ENCODE results near the gene PRTG.

Gene PRTG

GRCh38 chr15:55712363-55712762 lies 30.6 kb downstream of the PRTG start:
- Histone ChIP-seq H3K36me3 (ENCODE audit: insufficient read depth, low read length) (no peaks in the 10 kb centered on the region), H3K27ac (ENCODE audit: low read depth, low read length) (no peak overlapping the region), H3K27me3 (ENCODE audit: control insufficient read depth in 1 of 2, insufficient read depth in 2 of 2, low read length in 2 of 2) (no peaks in the 10 kb centered on the region), H3K9ac (ENCODE audit: low read length) (no peak overlapping the region), H3K9me3 (ENCODE audit: low read length) (no peaks in the 10 kb centered on the region), H3K4me3 (ENCODE audit: low read depth in 1 of 2, low read length in 2 of 2) (no peak overlapping the region), H3K4me1 (ENCODE audit: insufficient read depth, low read length) (no peaks in the 10 kb centered on the region)

GRCh38 chr15:55710286-55710685 lies 32.7 kb downstream of the PRTG start:
- Histone ChIP-seq H3K9ac (ENCODE audit: low read length) (no peak overlapping the region), H3K4me3 (ENCODE audit: low read depth in 1 of 2, low read length in 2 of 2) (no peak overlapping the region), H3K27ac (ENCODE audit: low read depth, low read length) (no peak overlapping the region), H3K36me3 (ENCODE audit: insufficient read depth, low read length) (no peaks in the 10 kb centered on the region), H3K27me3 (ENCODE audit: control insufficient read depth in 1 of 2, insufficient read depth in 2 of 2, low read length in 2 of 2) (no peaks in the 10 kb centered on the region), H3K4me1 (ENCODE audit: insufficient read depth, low read length) (no peaks in the 10 kb centered on the region), H3K9me3 (ENCODE audit: low read length) (no peaks in the 10 kb centered on the region)

GRCh38 chr15:55709458-55709857 lies 33.5 kb downstream of the PRTG start:
- no peaks in the 10 kb centered on the region for H3K36me3 ChIP-seq (ENCODE audit: insufficient read depth, low read length)
- H3K27me3 ChIP-seq (ENCODE audit: control insufficient read depth in 1 of 2, insufficient read depth in 2 of 2, low read length in 2 of 2), result no peaks in the 10 kb centered on the region
- no peaks in the 10 kb centered on the region for H3K4me1 ChIP-seq (ENCODE audit: insufficient read depth, low read length)
- no peaks in the 10 kb centered on the region for H3K9me3 ChIP-seq (ENCODE audit: low read length)
- no peak overlapping the region for H3K27ac ChIP-seq (ENCODE audit: low read depth, low read length)
- no peak overlapping the region for H3K4me3 ChIP-seq (ENCODE audit: low read depth in 1 of 2, low read length in 2 of 2)
- no peak overlapping the region for H3K9ac ChIP-seq (ENCODE audit: low read length)

DNA sequence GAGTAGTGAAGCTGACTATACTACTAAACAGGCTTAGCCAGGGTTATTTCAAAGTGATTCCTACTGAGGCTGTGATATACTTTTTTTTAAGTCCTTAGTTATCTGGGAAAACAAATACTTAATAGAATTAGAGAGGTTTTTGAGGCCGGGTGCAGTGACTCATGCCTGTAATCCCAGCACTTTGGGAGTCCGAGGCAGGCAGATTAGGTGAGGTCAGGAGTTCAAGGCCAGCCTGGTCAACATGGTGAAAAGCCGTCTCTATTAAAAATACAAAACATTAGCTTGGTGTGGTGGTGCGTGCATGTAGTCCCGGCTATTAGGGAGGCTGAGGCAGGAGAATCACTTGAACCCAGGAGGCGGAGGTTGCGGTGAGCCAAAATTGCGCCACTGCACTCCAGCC lies 34.2 kb downstream of the PRTG start:
- Histone ChIP-seq H3K4me3 (ENCODE audit: low read depth in 1 of 2, low read length in 2 of 2) (no peak overlapping the region), H3K36me3 (ENCODE audit: insufficient read depth, low read length) (no peaks in the 10 kb centered on the region), H3K27ac (ENCODE audit: low read depth, low read length) (no peak overlapping the region), H3K9me3 (ENCODE audit: low read length) (no peaks in the 10 kb centered on the region), H3K27me3 (ENCODE audit: control insufficient read depth in 1 of 2, insufficient read depth in 2 of 2, low read length in 2 of 2) (no peaks in the 10 kb centered on the region), H3K4me1 (ENCODE audit: insufficient read depth, low read length) (no peaks in the 10 kb centered on the region), H3K9ac (ENCODE audit: low read length) (no peak overlapping the region)

DNA sequence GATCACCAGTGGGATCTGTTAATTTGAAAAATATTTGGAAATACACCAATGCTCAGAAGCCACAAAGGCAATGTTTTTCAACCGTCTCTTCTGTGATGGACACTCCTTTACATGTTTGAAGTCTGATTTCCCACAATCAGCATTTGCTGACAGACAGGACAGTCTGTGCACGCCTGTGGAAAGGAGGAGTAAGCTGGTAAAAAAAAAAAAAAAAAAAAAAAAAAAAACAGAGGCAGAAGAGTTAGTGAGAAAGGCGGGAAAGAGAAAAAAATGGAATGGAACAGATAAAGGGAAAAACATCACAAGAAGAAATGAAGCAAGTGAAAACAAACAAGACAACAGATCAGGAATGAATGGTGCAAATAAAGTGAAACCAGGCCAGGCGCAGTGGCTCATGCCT lies 35.0 kb downstream of the PRTG start:
- H3K9ac ChIP-seq (ENCODE audit: low read length), result no peak overlapping the region
- no peak overlapping the region for H3K27ac ChIP-seq (ENCODE audit: low read depth, low read length)
- no peaks in the 10 kb centered on the region for H3K4me1 ChIP-seq (ENCODE audit: insufficient read depth, low read length)
- H3K4me3 ChIP-seq (ENCODE audit: low read depth in 1 of 2, low read length in 2 of 2), result no peak overlapping the region
- H3K36me3 ChIP-seq (ENCODE audit: insufficient read depth, low read length), result no peaks in the 10 kb centered on the region
- no peaks in the 10 kb centered on the region for H3K27me3 ChIP-seq (ENCODE audit: control insufficient read depth in 1 of 2, insufficient read depth in 2 of 2, low read length in 2 of 2)
- no peaks in the 10 kb centered on the region for H3K9me3 ChIP-seq (ENCODE audit: low read length)

GRCh38 chr15:55707518-55707917 lies 35.4 kb downstream of the PRTG start:
- Histone ChIP-seq H3K4me1 (ENCODE audit: insufficient read depth, low read length) (no peaks in the 10 kb centered on the region), H3K27me3 (ENCODE audit: control insufficient read depth in 1 of 2, insufficient read depth in 2 of 2, low read length in 2 of 2) (no peaks in the 10 kb centered on the region), H3K9ac (ENCODE audit: low read length) (no peak overlapping the region), H3K36me3 (ENCODE audit: insufficient read depth, low read length) (no peaks in the 10 kb centered on the region), H3K4me3 (ENCODE audit: low read depth in 1 of 2, low read length in 2 of 2) (no peak overlapping the region), H3K27ac (ENCODE audit: low read depth, low read length) (no peak overlapping the region), H3K9me3 (ENCODE audit: low read length) (no peaks in the 10 kb centered on the region)

- H3K27ac ChIP-seq (ENCODE audit: low read depth, low read length), result no peak overlapping the region
- H3K9ac ChIP-seq (ENCODE audit: low read length), result no peak overlapping the region
- no peak overlapping the region for H3K4me3 ChIP-seq (ENCODE audit: low read depth in 1 of 2, low read length in 2 of 2)
- no peaks in the 10 kb centered on the region for H3K27me3 ChIP-seq (ENCODE audit: control insufficient read depth in 1 of 2, insufficient read depth in 2 of 2, low read length in 2 of 2)
- H3K4me1 ChIP-seq (ENCODE audit: insufficient read depth, low read length), result no peaks in the 10 kb centered on the region
- H3K36me3 ChIP-seq (ENCODE audit: insufficient read depth, low read length), result no peaks in the 10 kb centered on the region
- no peaks in the 10 kb centered on the region for H3K9me3 ChIP-seq (ENCODE audit: low read length)
These were observed 39.1 kb downstream of the PRTG start for GRCh38 chr15:55703873-55704301.

- H3K9me3 ChIP-seq (ENCODE audit: low read length), result no peaks in the 10 kb centered on the region
- no peaks in the 10 kb centered on the region for H3K36me3 ChIP-seq (ENCODE audit: insufficient read depth, low read length)
- no peak overlapping the region for H3K27ac ChIP-seq (ENCODE audit: low read depth, low read length)
- no peaks in the 10 kb centered on the region for H3K27me3 ChIP-seq (ENCODE audit: control insufficient read depth in 1 of 2, insufficient read depth in 2 of 2, low read length in 2 of 2)
- H3K4me3 ChIP-seq (ENCODE audit: low read depth in 1 of 2, low read length in 2 of 2), result no peak overlapping the region
- H3K9ac ChIP-seq (ENCODE audit: low read length), result no peak overlapping the region
- no peaks in the 10 kb centered on the region for H3K4me1 ChIP-seq (ENCODE audit: insufficient read depth, low read length)
These were observed 42.1 kb downstream of the PRTG start for GRCh38 chr15:55700876-55701275.

DNA sequence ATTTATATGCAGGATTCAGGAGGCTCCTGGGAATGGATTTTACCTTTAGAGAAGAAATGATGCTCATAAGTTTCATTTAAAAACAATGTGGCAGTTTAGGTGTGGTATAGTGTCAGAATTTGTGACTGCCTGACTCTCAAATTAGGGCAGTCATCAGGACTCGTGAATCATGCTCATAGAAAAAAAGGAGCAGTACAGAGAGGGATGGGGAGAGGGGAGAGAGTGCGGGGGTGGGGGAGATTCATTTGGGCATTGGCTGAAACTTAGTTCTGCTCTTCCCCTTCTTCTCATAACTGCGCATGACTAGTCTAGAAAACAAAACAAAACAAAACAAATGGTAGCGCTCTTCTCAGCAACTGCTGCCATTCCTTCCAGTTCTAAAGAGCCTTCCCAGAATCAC lies 44.3 kb downstream of the PRTG start:
- no peaks in the 10 kb centered on the region for H3K27me3 ChIP-seq (ENCODE audit: control insufficient read depth in 1 of 2, insufficient read depth in 2 of 2, low read length in 2 of 2)
- H3K9me3 ChIP-seq (ENCODE audit: low read length), result no peaks in the 10 kb centered on the region
- no peaks in the 10 kb centered on the region for H3K4me1 ChIP-seq (ENCODE audit: insufficient read depth, low read length)
- no peak overlapping the region for H3K9ac ChIP-seq (ENCODE audit: low read length)
- no peaks in the 10 kb centered on the region for H3K36me3 ChIP-seq (ENCODE audit: insufficient read depth, low read length)
- H3K27ac ChIP-seq (ENCODE audit: low read depth, low read length), result no peak overlapping the region
- H3K4me3 ChIP-seq (ENCODE audit: low read depth in 1 of 2, low read length in 2 of 2), result no peak overlapping the region

DNA sequence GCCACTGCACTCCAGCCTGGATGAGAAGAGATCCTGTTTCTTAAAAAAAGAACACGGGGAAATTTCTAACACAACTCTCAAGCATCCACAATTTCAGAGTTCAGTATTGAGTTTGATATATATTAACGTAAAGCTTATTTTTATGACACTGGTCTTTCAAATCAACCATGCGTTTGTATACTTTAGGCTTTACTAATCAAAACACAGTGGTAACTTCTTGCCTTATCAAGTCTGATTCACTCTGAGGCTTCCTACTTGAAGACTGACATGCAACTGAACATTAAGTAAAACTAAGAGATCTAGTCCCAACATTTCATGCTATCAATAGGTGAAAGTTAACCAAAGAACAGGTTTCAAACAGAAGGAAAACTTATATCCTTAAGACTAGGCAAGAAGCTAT lies 46.7 kb downstream of the PRTG start:
- H3K9me3 ChIP-seq (ENCODE audit: low read length), result no peaks in the 10 kb centered on the region
- H3K36me3 ChIP-seq (ENCODE audit: insufficient read depth, low read length), result no peaks in the 10 kb centered on the region
- H3K4me1 ChIP-seq (ENCODE audit: insufficient read depth, low read length), result no peaks in the 10 kb centered on the region
- H3K9ac ChIP-seq (ENCODE audit: low read length), result no peak overlapping the region
- no peak overlapping the region for H3K27ac ChIP-seq (ENCODE audit: low read depth, low read length)
- H3K27me3 ChIP-seq (ENCODE audit: control insufficient read depth in 1 of 2, insufficient read depth in 2 of 2, low read length in 2 of 2), result no peaks in the 10 kb centered on the region
- H3K4me3 ChIP-seq (ENCODE audit: low read depth in 1 of 2, low read length in 2 of 2), result no peak overlapping the region

DNA sequence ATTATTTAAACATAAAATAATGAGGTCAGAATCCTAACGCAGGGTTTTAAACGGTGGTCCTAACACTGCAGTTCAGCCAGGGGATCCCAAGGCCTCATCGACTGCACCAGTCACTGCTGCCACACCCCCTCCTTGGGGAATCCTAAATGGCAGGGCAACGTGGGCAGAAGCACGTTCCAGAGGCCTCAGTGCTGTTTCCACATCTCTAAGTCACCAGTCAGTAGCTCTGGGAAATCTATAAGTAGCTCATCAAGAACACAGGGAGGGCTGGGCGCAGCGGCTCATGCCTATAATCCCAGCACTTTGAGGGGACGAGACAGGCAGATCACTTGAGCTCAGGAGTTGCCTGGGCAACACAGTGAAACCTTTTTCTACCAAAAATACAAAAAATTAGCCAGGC lies 47.5 kb downstream of the PRTG start:
- Histone ChIP-seq H3K9ac (ENCODE audit: low read length) (no peak overlapping the region), H3K27ac (ENCODE audit: low read depth, low read length) (no peak overlapping the region), H3K36me3 (ENCODE audit: insufficient read depth, low read length) (no peaks in the 10 kb centered on the region), H3K27me3 (ENCODE audit: control insufficient read depth in 1 of 2, insufficient read depth in 2 of 2, low read length in 2 of 2) (no peaks in the 10 kb centered on the region), H3K9me3 (ENCODE audit: low read length) (no peaks in the 10 kb centered on the region), H3K4me3 (ENCODE audit: low read depth in 1 of 2, low read length in 2 of 2) (no peak overlapping the region), H3K4me1 (ENCODE audit: insufficient read depth, low read length) (no peaks in the 10 kb centered on the region)

DNA sequence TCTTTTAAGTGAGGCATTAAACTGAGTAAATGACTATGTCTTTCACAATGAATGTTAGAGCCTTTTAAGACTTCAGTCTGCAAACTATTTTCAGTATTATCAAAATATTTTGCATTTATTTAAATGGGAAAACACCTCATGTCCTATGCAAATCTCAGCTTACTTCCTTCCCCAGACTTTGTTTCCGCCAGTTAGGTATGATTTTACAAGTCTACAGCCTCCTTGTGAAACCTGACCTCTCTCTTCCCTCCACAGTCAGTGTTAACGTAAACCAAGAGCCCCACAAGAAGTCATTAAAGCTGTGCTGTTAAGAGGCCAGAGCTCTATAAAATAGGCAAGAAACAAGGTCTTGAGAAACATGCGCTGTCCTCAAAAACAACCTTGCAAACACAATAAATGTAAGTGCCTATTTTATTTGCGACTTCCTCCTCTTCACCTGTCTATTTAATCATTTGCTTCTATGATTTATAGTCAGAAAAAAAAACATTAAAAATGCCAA lies 48.3 kb downstream of the PRTG start:
- H3K36me3 ChIP-seq (ENCODE audit: insufficient read depth, low read length), result no peaks in the 10 kb centered on the region
- H3K9ac ChIP-seq (ENCODE audit: low read length), result no peak overlapping the region
- H3K27me3 ChIP-seq (ENCODE audit: control insufficient read depth in 1 of 2, insufficient read depth in 2 of 2, low read length in 2 of 2), result no peaks in the 10 kb centered on the region
- H3K4me3 ChIP-seq (ENCODE audit: low read depth in 1 of 2, low read length in 2 of 2), result no peak overlapping the region
- no peak overlapping the region for H3K27ac ChIP-seq (ENCODE audit: low read depth, low read length)
- H3K9me3 ChIP-seq (ENCODE audit: low read length), result no peaks in the 10 kb centered on the region
- no peaks in the 10 kb centered on the region for H3K4me1 ChIP-seq (ENCODE audit: insufficient read depth, low read length)
